Astrocyte of the hippocampus (primary cell): ENCODE measurements around the gene NYAP1.
"Not testable (repeated sequence)": the region's sequence is repeated elsewhere in the genome, so short reads cannot be mapped to it uniquely, and the experiment has no call there.

ENCODE experiments used
- DNase-seq: peaks from one replicate; pipeline ENCODE4 v3.0.0; 2011; ENCODE audit warnings: low read depth, low spot score

The NYAP1 gene

GRCh38 chr7:100483090-100483721, 521 bp upstream of the NYAP1 start:
- peak; percentile 86 for DNase-seq

- no peak for DNase-seq
These were observed 932 bp downstream of the NYAP1 start for GRCh38 chr7:100484673-100485045.

DNA sequence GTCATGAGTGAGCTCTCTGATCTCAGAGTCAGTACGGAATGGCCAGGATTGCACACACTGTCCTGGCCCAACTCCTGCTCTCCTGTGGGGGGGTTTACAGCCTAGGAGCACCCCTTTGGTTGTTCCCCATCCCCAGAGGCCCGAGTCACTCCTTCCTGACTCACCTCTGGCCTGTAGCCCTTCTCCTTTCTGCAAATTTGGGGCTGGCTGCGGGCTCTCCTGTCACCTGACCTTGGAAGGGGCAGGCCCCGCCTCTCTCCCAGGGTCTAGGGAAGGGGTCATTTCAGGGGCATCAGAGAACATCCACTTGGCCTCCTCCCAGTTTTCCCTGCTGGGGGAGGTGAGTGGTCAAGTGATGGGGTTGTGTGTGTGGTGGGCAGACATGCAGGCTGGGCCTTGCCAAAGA, 1.7 kb downstream of the NYAP1 start:
- DNase-seq = no peak

DNA sequence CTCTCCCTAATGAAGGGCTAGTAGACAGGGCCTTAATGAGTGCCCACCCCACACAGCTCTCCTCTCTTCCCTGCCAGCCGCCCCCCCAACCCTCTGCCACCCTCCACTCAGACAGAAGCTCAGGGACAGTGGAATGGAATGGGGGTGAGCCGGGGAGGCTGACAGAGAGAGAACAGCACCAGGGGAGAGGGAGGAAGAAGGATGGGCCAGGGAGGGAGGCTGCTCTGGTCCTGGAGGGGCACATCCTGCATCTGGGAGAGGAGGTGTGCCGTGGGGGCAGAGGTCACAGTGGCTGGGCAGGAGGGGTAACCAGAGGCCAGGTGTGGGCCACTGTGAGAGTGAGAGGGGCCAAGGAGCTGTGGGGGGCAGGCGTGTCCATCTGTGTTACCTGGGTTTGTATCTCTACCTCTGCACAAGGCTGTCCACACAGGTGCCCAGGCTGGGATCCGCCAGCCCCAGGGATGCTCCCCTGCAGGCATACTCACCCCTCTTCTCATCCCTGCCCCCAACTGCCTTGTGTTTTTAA, 2.4 kb downstream of the NYAP1 start:
- DNase-seq = no peak

- DNase-seq = no peak
These were observed 3.2 kb downstream of the NYAP1 start for GRCh38 chr7:100486753-100487446.

DNA sequence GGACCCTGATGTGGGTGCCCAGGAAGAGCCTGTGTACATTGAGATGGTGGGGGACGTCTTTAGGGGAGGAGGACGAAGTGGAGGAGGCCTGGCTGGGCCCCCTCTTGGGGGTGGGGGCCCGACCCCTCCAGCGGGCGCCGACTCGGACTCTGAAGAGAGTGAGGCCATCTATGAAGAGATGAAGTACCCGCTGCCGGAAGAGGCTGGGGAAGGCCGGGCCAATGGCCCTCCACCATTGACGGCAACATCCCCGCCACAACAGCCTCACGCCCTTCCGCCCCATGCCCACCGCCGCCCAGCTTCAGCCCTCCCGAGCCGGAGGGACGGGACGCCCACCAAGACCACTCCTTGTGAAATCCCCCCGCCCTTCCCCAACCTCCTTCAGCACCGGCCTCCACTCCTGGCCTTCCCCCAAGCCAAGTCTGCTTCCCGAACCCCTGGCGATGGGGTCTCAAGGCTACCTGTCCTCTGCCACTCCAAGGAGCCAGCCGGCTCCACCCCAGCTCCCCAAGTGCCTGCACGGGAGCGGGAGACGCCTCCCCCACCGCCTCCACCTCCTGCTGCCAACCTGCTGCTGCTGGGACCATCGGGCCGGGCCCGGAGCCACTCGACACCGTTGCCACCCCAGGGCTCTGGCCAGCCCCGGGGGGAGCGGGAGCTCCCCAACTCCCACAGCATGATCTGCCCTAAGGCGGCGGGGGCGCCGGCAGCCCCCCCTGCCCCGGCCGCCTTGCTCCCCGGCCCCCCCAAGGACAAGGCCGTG, 4.8 kb downstream of the NYAP1 start:
- DNase-seq = no peak

DNA sequence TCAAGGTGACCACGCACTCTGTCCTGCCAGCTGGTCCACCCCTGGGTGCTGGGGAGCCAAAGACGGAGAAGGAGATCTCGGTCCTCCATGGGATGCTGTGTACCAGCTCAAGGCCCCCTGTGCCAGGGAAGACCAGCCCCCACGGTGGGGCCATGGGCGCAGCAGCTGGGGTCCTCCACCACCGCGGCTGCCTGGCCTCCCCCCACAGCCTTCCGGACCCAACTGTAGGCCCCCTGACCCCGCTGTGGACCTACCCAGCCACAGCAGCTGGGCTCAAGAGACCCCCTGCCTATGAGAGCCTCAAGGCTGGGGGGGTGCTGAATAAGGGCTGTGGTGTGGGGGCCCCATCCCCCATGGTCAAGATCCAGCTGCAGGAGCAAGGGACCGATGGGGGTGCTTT, 5.4 kb downstream of the NYAP1 start:
- no peak for DNase-seq

DNA sequence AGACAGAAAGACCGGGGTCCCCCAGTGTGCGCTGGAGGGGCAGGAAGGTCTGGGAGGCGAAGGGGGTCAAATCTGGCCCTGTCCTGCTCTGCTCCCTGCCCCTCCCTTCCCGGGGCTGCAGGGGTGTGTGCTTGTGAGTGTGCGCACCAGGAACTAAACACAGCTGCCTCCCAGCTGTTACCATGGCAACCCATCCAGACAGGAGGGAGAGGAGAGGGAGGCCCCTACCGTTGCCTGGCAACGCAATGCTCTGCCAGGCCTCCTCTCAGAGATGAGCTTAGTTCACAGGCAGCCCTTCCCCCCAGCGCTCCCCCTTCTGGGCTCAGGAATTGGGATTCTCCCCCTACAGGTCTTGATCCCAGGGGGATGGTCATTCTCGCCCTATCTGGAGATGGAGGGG, 6.1 kb downstream of the NYAP1 start:
- DNase-seq = peak; percentile 95

GRCh38 chr7:100490483-100491191, 6.9 kb downstream of the NYAP1 start:
- no peak for DNase-seq

- DNase-seq = no peak
These were observed 7.5 kb downstream of the NYAP1 start for GRCh38 chr7:100491192-100491578.

- DNase-seq = no peak
These were observed 9.2 kb downstream of the NYAP1 start for GRCh38 chr7:100492738-100493475.

DNA sequence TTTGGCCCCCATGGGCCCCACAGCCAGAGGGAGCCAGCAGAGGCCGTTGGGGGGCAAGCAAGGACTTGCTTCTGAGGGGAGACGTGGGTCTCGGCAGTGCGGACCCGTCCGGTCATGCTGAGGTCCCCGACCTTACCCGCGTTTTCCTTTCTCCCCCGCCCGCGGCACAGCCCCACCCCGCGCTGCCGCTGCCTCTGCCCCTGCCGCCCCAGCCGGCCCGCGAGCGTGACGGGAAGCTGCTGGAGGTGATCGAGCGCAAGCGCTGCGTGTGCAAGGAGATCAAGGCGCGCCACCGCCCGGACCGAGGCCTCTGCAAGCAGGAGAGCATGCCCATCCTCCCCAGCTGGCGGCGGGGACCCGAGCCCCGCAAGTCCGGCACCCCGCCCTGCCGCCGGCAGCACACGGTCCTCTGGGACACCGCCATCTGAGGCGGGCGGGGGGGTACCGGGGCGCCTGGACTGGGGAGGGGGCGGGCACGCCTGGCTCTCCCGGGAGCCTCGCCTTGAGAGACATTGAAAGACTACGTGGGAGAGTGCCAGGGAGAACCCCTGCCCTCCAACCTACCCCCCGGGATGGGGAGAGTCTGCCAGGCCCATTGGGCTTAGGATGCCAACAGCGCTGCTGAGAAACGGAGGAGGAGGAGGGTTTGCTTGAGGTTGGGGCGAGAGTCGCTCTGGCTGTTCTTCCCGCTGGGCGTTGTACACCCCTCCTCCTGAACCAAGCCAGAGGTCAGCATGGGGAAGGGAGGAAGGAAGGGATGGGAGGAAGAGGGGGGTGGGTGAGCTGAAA, 9.9 kb downstream of the NYAP1 start:
- peak; percentile 56 for DNase-seq

- DNase-seq = no peak
These were observed 12.8 kb downstream of the NYAP1 start for GRCh38 chr7:100496509-100496908.

- DNase-seq = not testable (repeated sequence)
These were observed 17.0 kb downstream of the NYAP1 start for GRCh38 chr7:100500743-100501142.

DNA sequence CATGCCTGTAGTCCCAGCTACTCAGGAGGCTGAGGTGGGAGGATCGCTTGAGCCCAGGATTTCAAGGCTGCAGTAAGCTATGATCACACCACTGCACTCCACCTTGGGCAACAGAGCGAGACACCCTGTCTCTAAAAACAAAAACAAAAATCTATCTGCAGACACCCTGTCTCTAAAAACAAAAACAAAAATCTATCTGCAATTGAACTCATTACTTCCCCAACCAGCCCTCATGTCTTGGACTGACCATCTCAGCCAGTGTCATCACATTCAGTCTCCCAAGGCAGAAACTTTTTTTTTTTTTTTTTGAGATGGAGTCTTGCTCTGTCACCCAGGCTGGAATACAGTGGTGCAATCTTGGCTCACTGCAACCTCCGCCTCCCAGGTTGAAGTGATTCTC, 20.3 kb downstream of the NYAP1 start:
- DNase-seq = not testable (repeated sequence)

- DNase-seq = no peak
These were observed 21.3 kb downstream of the NYAP1 start for GRCh38 chr7:100504887-100505611.

DNA sequence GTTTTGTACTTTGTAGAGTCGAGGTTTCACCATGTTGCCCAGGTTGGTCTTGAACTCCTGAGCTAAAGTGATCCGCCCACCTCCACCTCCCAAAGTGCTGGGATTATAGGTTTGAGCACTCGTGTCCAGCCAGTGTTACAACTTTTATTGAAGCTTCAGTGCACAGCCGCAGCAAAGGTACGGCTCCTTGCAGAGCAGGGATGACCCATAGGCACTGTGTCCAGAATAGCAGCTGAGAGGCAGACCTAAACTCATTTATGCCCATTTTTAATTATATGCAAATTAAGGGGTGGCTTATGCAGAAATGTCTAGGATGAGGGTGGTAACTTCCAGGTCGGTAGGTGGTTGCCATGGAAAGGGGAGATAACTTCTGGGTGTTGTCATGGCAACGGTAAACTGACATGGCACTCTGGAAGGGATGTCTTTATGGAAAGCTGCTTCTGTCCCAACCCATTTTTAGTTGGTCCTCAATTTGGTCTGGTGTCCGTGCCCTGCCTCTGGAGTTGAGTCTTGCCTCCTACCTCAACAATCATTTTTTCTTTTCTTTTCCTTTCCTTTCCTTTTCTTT, 22.7 kb downstream of the NYAP1 start:
- DNase-seq = no peak

DNA sequence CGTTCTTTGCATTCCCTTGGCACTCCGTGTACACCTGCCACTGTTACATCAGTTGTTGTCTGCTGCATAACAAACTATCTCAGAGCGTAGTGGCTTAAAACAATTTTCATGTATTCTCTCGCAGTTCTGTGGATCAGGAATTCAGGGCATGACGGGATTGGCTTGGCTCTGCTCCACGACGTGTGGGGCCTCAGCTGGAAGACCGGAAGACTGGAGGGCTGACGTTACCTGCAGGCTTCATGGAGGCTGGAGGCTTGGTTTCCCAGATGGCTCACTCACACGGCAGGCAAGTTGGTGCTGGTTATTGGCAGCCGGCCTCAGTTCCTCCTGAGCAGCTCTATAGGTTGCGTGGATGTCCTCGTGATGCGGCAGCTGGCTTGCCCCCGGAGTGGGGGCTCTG, 25.5 kb downstream of the NYAP1 start:
- DNase-seq = peak; percentile 83

DNA sequence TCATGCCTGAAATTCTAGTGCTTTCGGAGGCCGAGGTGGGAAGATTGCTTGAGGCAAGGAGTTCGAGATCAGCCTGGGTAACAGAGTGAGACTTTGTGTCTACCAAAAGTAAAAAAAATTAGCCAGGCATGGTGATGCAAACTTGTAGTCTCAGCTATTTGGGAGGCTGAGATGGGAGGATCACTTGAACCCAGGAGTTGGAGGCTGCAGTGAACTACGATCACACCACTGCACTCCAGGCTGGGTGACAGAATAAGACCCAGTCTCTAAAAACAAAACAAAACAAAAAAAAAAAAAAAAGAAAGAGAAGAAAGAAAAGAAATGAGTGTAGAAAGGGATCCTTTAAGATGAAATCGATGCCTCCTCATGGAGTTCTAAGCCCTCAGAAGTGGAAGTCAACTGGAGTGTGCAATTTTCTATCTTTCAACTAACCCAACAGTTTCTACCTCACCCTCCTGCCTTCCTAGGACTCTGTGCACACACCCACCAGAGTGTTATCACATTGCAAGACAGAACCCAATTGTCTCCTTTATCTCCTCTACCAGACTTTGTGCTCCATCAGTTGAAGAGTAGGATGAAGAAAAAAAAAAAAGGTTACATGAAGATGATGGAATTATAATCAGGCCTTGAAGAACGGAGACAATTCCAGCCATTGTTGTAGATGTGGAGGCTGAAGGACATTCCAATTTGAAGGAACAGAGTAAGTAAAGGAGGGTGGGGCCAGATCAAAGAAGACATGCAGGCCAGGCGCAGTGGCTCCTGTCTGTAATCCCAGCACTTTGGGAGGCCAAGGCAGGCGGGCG, 26.9 kb downstream of the NYAP1 start:
- DNase-seq = no peak
